ENCODE data around the gene ARHGAP30.

ARHGAP30 gene

GRCh38 chr1:161009602-161010211 lies 60.0 kb downstream of the ARHGAP30 start:
- DNase-seq: no peak

GRCh38 chr1:161008869-161009510 lies 60.7 kb downstream of the ARHGAP30 start:
- no peak for DNase-seq

DNA sequence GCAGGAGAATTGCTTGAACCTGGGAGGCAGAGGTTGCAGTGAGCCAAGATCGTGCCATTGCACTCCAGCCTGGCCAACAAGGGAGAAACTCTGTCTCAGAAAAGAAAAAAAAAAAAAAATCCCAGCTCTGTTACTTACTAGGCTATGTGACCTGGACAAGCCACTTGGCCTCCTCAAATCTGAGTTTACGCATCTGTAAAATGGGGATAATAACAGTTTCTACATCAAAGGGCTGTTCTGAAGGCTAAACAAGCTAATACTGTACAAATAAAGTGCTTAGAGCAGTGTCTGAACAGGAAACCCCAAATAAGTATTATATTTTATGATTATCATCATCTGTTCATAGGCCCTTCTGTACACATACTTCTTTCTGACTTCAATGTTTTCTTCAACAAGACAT lies 62.3 kb downstream of the ARHGAP30 start:
- DNase-seq: no peak

GRCh38 chr1:161006563-161006962 lies 63.1 kb downstream of the ARHGAP30 start:
- DNase-seq: no peak

- DNase-seq: peak; percentile 47
Observed at GRCh38 chr1:161001525-161001924, 68.2 kb downstream of the ARHGAP30 start.

GRCh38 chr1:161000736-161001480 lies 68.8 kb downstream of the ARHGAP30 start:
- no peak for DNase-seq

DNA sequence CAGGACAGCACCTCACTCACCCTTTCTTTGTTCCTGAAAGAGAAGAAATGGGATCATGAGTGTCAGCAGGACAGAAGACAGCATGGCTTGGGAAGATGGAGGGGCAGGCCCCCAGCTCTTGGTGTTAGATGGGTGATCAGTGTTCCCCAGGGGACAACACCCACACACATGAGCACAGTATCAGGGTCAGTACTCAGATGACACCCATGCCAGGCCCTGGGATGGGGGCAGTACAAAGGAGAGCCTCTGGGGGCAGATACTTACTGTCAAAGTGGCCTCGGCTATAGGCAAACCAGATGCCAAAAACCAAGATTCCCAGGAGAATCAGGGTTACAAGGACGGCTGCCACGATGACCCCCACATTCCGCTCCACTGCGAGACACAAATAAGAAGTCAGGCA lies 70.3 kb downstream of the ARHGAP30 start:
- no peak for DNase-seq

DNA sequence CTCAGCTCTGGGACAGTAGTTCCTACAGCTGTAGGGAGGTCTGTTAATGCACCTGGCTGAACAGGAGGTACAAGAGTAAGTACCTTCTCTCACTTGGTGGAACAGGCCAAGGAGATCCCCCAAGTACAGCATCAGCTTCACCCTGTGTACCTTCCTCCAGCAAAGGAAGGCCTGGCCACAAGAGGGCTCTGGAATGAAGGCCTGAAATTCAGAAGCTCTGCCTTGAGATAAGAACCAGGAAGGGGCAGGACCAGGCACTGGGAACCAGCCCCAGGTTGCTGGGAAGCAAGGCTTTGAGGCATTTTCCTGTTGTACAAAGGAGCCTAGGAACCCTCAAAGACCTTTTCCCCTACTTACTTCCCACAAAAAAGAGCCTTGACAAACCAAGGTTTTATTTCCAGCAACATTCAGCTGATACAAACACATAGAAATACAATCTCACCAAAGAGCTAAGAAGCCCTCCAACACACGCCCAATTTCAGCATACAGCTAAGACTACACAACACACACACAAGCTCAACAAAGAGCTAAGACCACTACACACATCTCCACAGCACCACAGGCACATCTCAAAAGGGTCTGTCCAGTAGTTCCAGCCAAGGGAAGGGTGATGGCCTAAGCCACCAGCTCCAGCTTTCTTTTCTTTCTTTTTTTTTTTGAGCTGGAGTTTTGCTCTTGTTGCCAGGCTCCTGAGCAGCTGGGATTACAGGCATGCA lies 72.2 kb downstream of the ARHGAP30 start:
- DNase-seq: no peak
